IMR-90 (cell line): ENCODE results near the gene SYCP3. TPM values are rescaled to one million over a fixed set of nuclear protein-coding genes. Genes with fewer than 3 reads are reported as not detected.

Experiments
- ATAC-seq: fragments of 200-7000 bp; cut with Tn5 transposase; 2 replicates; pipeline ENCODE4 v1.9.1; 2020; ENCODE audit warnings: low read depth, mild to moderate bottlenecking, moderate library complexity
- BruUV-seq: library from RNA; stranded (reverse); fragments of 400-500 nt; replicated peaks from 2 replicates; lab custom pipeline; 2021; lab: Mats Ljungman, UMichigan
- CTCF ChIA-PET: fragments of 300-600 bp; formaldehyde crosslinking; extraction: SDS; loops from one replicate; lab custom pipeline; 2021; ENCODE audit warnings: antibody characterized with exemption; lab: Yijun Ruan, JAX
- POLR2A ChIA-PET: fragments of 300-600 bp; sonication (Branson Sonifier 250); formaldehyde crosslinking; loops from one replicate; lab custom pipeline; 2022; ENCODE audit warnings: antibody characterized with exemption; ENCODE audit not compliant: unreplicated experiment; lab: Charles Lee
- DNase-seq: peaks from one replicate; pipeline ENCODE4 v3.0.0; 2013
- H2AFZ ChIP-seq: replicated peaks from 2 replicates; pipeline ENCODE3; 2013; ENCODE audit warnings: low read length, mild to moderate bottlenecking; ENCODE audit not compliant: poor library complexity
- H2AK5ac ChIP-seq: 2 replicates; pipeline ENCODE4 v1.6.1; 2013; ENCODE audit warnings: low read depth, low read length, inconsistent platforms
- H2AK9ac ChIP-seq: replicated peaks from 2 replicates; pipeline ENCODE3; 2013; ENCODE audit warnings: mild to moderate bottlenecking, low read depth, low read length, moderate library complexity; ENCODE audit not compliant: poor library complexity
- H2BK120ac ChIP-seq: 2 replicates; pipeline ENCODE4 v1.6.1; 2013; ENCODE audit warnings: low read depth, low read length, inconsistent platforms
- H2BK15ac ChIP-seq: 3 replicates; pipeline ENCODE4 v1.6.1; 2013; ENCODE audit warnings: low read depth, low read length, inconsistent platforms
- H2BK20ac ChIP-seq: 2 replicates; pipeline ENCODE4 v1.6.1; 2013; ENCODE audit warnings: low read depth, mild to moderate bottlenecking, inconsistent platforms, low read length, moderate library complexity
- H2BK5ac ChIP-seq: 2 replicates; pipeline ENCODE4 v1.6.1; 2013; ENCODE audit warnings: mild to moderate bottlenecking, low read depth, low read length, inconsistent platforms; ENCODE audit not compliant: poor library complexity, severe bottlenecking
- H3K14ac ChIP-seq: replicated peaks from 2 replicates; pipeline ENCODE4 v1.6.1; 2013; ENCODE audit warnings: low read depth, low read length, inconsistent platforms
- H3K18ac ChIP-seq: 2 replicates; pipeline ENCODE4 v1.6.1; 2013; ENCODE audit warnings: low read depth, low read length, control low read depth
- H3K23ac ChIP-seq: 2 replicates; pipeline ENCODE4 v1.6.1; 2013; ENCODE audit warnings: low read depth, low read length, inconsistent platforms
- H3K27ac ChIP-seq: 2 replicates; pipeline ENCODE4 v1.5.1; 2013; ENCODE audit warnings: mild to moderate bottlenecking, control low read depth, low read length; ENCODE audit not compliant: insufficient read depth
- H3K27me3 ChIP-seq: 2 replicates; pipeline ENCODE4 v1.6.1; 2013; ENCODE audit warnings: low read length; ENCODE audit not compliant: control insufficient read depth, insufficient read depth
- H3K36me3 ChIP-seq: 2 replicates; pipeline ENCODE4 v1.6.1; 2013; ENCODE audit warnings: low read length, mixed read lengths; ENCODE audit not compliant: control insufficient read depth, insufficient read depth
- H3K4ac ChIP-seq: 2 replicates; pipeline ENCODE4 v1.6.1; 2013; ENCODE audit warnings: low read depth, low read length, inconsistent platforms
- H3K4me1 ChIP-seq: 2 replicates; pipeline ENCODE4 v1.6.1; 2013; ENCODE audit warnings: low read length, mixed read lengths; ENCODE audit not compliant: control insufficient read depth, insufficient read depth
- H3K4me2 ChIP-seq: 2 replicates; pipeline ENCODE4 v1.6.1; 2013; ENCODE audit warnings: low read depth, mild to moderate bottlenecking, control low read depth, low read length, moderate library complexity
- H3K4me3 ChIP-seq: 2 replicates; pipeline ENCODE4 v1.5.1; 2013; ENCODE audit warnings: low read depth, mild to moderate bottlenecking, control low read depth, low read length, moderate library complexity; ENCODE audit not compliant: insufficient read depth
- H3K56ac ChIP-seq: 2 replicates; pipeline ENCODE4 v1.6.1; 2013; ENCODE audit warnings: low read length, inconsistent platforms; ENCODE audit not compliant: insufficient read depth; ENCODE audit errors: extremely low read depth
- H3K79me1 ChIP-seq, 2 experiments: 2 replicates each; pipeline ENCODE4 v1.6.1; 2013; ENCODE audit warnings: low read length in 2 of 2, inconsistent platforms in 1 of 2, low read depth in 1 of 2
- H3K9ac ChIP-seq: 2 replicates; pipeline ENCODE4 v1.6.1; 2013; ENCODE audit warnings: low read depth, low read length, control low read depth
- H3K9me1 ChIP-seq: 2 replicates; pipeline ENCODE4 v1.6.1; 2013; ENCODE audit warnings: low read length, inconsistent platforms; ENCODE audit not compliant: insufficient read depth
- H3K9me3 ChIP-seq: 2 replicates; pipeline ENCODE4 v1.6.1; 2013; ENCODE audit warnings: low read length; ENCODE audit not compliant: control insufficient read depth, insufficient read depth
- H4K20me1 ChIP-seq: 2 replicates; pipeline ENCODE4 v1.6.1; 2013; ENCODE audit warnings: low read length, inconsistent platforms; ENCODE audit not compliant: insufficient read depth
- H4K5ac ChIP-seq: 2 replicates; pipeline ENCODE4 v1.6.1; 2013; ENCODE audit warnings: mild to moderate bottlenecking, low read depth, low read length, control low read depth
- H4K8ac ChIP-seq, 2 experiments: 2 replicates each; pipeline ENCODE4 v1.6.1; 2013; ENCODE audit warnings: low read depth in 2 of 2, low read length in 2 of 2, control low read depth in 1 of 2, inconsistent platforms in 1 of 2
- H4K91ac ChIP-seq: 2 replicates; pipeline ENCODE4 v1.6.1; 2013; ENCODE audit warnings: low read depth, low read length, inconsistent platforms; ENCODE audit not compliant: insufficient read depth
- BHLHE40 ChIP-seq: fragments of 150-350 bp; IDR thresholded peaks from 2 replicates; pipeline ENCODE4 v1.6.1; 2016; ENCODE audit warnings: mild to moderate bottlenecking, low read depth, low read length
- CEBPB ChIP-seq: IDR thresholded peaks from 2 replicates; pipeline ENCODE4 v1.6.1; 2012; ENCODE audit warnings: low read depth, low read length, improper control_type of control experiment
- CHD1 ChIP-seq: IDR thresholded peaks from 2 replicates; pipeline ENCODE4 v1.6.1; 2012; ENCODE audit warnings: low read depth, low read length, improper control_type of control experiment
- FOS ChIP-seq: fragments of 150-350 bp; IDR thresholded peaks from 2 replicates; pipeline ENCODE4 v1.6.1; 2016; ENCODE audit warnings: low read depth, low read length
- MAFK ChIP-seq: IDR thresholded peaks from 2 replicates; pipeline ENCODE4 v1.6.1; 2012; ENCODE audit warnings: low read depth, low read length, improper control_type of control experiment
- MAZ ChIP-seq: IDR thresholded peaks from 2 replicates; pipeline ENCODE4 v1.6.1; 2012; ENCODE audit warnings: low read depth, mild to moderate bottlenecking, low read length, improper control_type of control experiment, moderate library complexity, borderline replicate concordance
- MXI1 ChIP-seq: IDR thresholded peaks from 2 replicates; pipeline ENCODE4 v1.6.1; 2012; ENCODE audit warnings: low read depth, mild to moderate bottlenecking, low read length, moderate library complexity, borderline replicate concordance
- NFE2L2 ChIP-seq: fragments of 150-350 bp; IDR thresholded peaks from 2 replicates; pipeline ENCODE4 v1.6.1; 2016; ENCODE audit warnings: low read depth, mild to moderate bottlenecking, low read length
- POLR2A ChIP-seq: IDR thresholded peaks from 2 replicates; pipeline ENCODE4 v1.6.1; 2012; ENCODE audit warnings: mild to moderate bottlenecking, low read depth, low read length
- RAD21 ChIP-seq: IDR thresholded peaks from 2 replicates; pipeline ENCODE4 v1.6.1; 2012; ENCODE audit warnings: low read length, improper control_type of control experiment
- RCOR1 ChIP-seq: IDR thresholded peaks from 2 replicates; pipeline ENCODE4 v1.6.1; 2012; ENCODE audit warnings: mild to moderate bottlenecking, low read length, improper control_type of control experiment; ENCODE audit not compliant: insufficient replicate concordance
- RFX5 ChIP-seq: IDR thresholded peaks from 2 replicates; pipeline ENCODE4 v1.8.0; 2012; ENCODE audit warnings: low read depth, mild to moderate bottlenecking, low read length, moderate library complexity
- SMC3 ChIP-seq: fragments of 150-350 bp; IDR thresholded peaks from 2 replicates; pipeline ENCODE4 v1.6.1; 2016; ENCODE audit warnings: low read depth, mild to moderate bottlenecking, antibody characterized with exemption, low read length, moderate library complexity
- WGBS, 2 experiments: methylation state at CpG; one replicate each; pipeline versions ENCODE4 v1.1.5 to v1.1.7; 2013; ENCODE audit warnings: missing lambda C conversion rate in 2 of 2; ENCODE audit not compliant: insufficient read length in 1 of 2; ENCODE audit errors: extremely low coverage in 2 of 2; 5-methylcytosine and 5-hydroxymethylcytosine counted together
- dilution Hi-C: fragments of 300-500 bp; cut with HindIII; formaldehyde crosslinking; loops from one replicate; pipeline ENCODE4 v1.14.3; 2018; ENCODE audit warnings: low sequenced_read_pairs; ENCODE audit not compliant: unreplicated experiment
- in situ Hi-C: fragments of 300-500 bp; cut with MboI; formaldehyde crosslinking; loops from 3 replicates; pipeline ENCODE4 v1.14.3; 2019; ENCODE audit warnings: low sequenced_read_pairs, inconsistent platforms, mixed read lengths
- intact Hi-C: fragments of 100-400 bp; cut with micrococcal nuclease; formaldehyde crosslinking; loops from 2 replicates; pipeline ENCODE4 v1.10.0; 2022
- polyA plus RNA-seq, 3 experiments: library from polyadenylated mRNA; depleted of rRNA; stranded (reverse); fragments of >200 nt; gene quantifications; 2 replicates each; pipeline ENCODE4 v1.2.3, GENCODE V29; 2012; ENCODE audit warnings: low replicate concordance in 1 of 3
- total RNA-seq: library from RNA; depleted of rRNA; stranded (reverse); fragments of >200 nt; gene quantifications from 2 replicates; pipeline ENCODE4 v1.2.3, GENCODE V29; 2012
- TF ChIP-seq, protein P1 (sequence below): fragments of 150-350 bp; IDR thresholded peaks from 2 replicates; pipeline ENCODE4 v1.6.1; 2016; ENCODE audit warnings: low read depth, mild to moderate bottlenecking, low read length, moderate library complexity, borderline replicate concordance
- TF ChIP-seq, protein P2 (sequence below): conservative IDR thresholded peaks from 2 replicates; pipeline ENCODE4 v1.5.1; 2012; ENCODE audit warnings: mild to moderate bottlenecking, low read depth, low read length, improper control_type of control experiment
- TF ChIP-seq, protein P3 (sequence below): fragments of 150-350 bp; IDR thresholded peaks from 2 replicates; pipeline ENCODE4 v1.6.1; 2017; ENCODE audit warnings: mild to moderate bottlenecking, antibody characterized with exemption, low read length, low read depth

Gene SYCP3
- total and polyA plus RNA-seq, 2 of the 4 experiments (the other 2 are of a cell fraction) = 0.07 TPM; not detected in 1

DNA sequence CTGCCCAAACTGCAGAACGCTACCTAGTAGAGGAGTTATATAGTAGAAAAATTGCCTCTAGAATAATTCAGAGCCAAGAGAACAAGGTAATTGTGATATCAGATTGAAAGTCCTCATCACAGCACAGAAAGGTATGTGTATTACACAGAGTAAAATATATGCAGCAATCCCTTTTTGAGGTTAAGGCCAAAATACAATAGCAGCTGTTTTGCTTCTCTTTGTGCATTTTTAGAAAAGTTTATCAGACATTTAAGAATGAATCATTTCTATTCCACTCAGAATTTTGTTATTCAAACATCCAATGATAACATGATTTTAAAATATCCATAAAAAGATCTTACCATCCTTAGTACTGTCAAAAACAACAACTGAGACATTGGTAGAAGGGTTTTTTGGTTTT is 46.4 kb upstream of the SYCP3 start:
- BruUV-seq = no TSS peak
- CTCF ChIA-PET = interaction anchor here (1.0 to 2.3 kb wide), 2 partner anchors 44 to 45 kb away, joined by 6 read pairs; partner anchors contain the start of gene GNPTAB
- no peaks in the 10 kb centered on the region for H3K27me3 ChIP-seq
- no peaks in the 10 kb centered on the region; a peak in 2 of 4 replicates for H3K79me1 ChIP-seq
- H3K27ac ChIP-seq = no peak overlapping the region; the same call in 1 of the 2 replicates
- in situ Hi-C loops (no loop called here), dilution Hi-C loops (no loop called here), intact Hi-C loops (no loop called here)
- no peak overlapping the region for H2AK5ac ChIP-seq
- no peak overlapping the region for H3K4me2 ChIP-seq
- H3K18ac ChIP-seq = no peak overlapping the region
- H2BK20ac ChIP-seq = no peak overlapping the region
- H2AK9ac ChIP-seq = no peak overlapping the region
- H3K4me3 ChIP-seq = no peak overlapping the region
- no peak overlapping the region for H4K91ac ChIP-seq
- H3K56ac ChIP-seq = no peak overlapping the region
- no peak for DNase-seq
- no peaks in the 10 kb centered on the region for H3K9me3 ChIP-seq
- POLR2A ChIA-PET = interaction anchor here (0.7 kb wide), 1 partner anchor 58 kb away, joined by 3 read pairs; no protein-coding TSS in a partner anchor
- no peak overlapping the region for H3K14ac ChIP-seq
- H3K9ac ChIP-seq = no peak overlapping the region
- no peak overlapping the region for H2BK15ac ChIP-seq
- H3K4me1 ChIP-seq = peaks cover 7% of the 10 kb centered on the region
- no peak overlapping the region for H4K5ac ChIP-seq
- H3K9me1 ChIP-seq = peaks cover 9% of the 10 kb centered on the region
- no peak overlapping the region for H2BK5ac ChIP-seq
- no peaks in the 10 kb centered on the region for H4K20me1 ChIP-seq
- TF ChIP-seq MXI1 = no peak
- no peak for TF ChIP-seq CEBPB
- TF ChIP-seq, protein P1, sequence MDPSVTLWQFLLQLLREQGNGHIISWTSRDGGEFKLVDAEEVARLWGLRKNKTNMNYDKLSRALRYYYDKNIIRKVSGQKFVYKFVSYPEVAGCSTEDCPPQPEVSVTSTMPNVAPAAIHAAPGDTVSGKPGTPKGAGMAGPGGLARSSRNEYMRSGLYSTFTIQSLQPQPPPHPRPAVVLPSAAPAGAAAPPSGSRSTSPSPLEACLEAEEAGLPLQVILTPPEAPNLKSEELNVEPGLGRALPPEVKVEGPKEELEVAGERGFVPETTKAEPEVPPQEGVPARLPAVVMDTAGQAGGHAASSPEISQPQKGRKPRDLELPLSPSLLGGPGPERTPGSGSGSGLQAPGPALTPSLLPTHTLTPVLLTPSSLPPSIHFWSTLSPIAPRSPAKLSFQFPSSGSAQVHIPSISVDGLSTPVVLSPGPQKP = no peak
- no peak for TF ChIP-seq MAZ
- no peak for TF ChIP-seq RCOR1
- TF ChIP-seq BHLHE40 = no peak
- TF ChIP-seq RAD21 = no peak
- TF ChIP-seq, protein P2, sequence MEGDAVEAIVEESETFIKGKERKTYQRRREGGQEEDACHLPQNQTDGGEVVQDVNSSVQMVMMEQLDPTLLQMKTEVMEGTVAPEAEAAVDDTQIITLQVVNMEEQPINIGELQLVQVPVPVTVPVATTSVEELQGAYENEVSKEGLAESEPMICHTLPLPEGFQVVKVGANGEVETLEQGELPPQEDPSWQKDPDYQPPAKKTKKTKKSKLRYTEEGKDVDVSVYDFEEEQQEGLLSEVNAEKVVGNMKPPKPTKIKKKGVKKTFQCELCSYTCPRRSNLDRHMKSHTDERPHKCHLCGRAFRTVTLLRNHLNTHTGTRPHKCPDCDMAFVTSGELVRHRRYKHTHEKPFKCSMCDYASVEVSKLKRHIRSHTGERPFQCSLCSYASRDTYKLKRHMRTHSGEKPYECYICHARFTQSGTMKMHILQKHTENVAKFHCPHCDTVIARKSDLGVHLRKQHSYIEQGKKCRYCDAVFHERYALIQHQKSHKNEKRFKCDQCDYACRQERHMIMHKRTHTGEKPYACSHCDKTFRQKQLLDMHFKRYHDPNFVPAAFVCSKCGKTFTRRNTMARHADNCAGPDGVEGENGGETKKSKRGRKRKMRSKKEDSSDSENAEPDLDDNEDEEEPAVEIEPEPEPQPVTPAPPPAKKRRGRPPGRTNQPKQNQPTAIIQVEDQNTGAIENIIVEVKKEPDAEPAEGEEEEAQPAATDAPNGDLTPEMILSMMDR = no peak
- no peak for TF ChIP-seq POLR2A
- TF ChIP-seq SMC3 = no peak
- no peak for TF ChIP-seq NFE2L2
- no peak for TF ChIP-seq FOS
- TF ChIP-seq, protein P3, sequence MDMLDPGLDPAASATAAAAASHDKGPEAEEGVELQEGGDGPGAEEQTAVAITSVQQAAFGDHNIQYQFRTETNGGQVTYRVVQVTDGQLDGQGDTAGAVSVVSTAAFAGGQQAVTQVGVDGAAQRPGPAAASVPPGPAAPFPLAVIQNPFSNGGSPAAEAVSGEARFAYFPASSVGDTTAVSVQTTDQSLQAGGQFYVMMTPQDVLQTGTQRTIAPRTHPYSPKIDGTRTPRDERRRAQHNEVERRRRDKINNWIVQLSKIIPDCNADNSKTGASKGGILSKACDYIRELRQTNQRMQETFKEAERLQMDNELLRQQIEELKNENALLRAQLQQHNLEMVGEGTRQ = no peak
- no peak for TF ChIP-seq RFX5
- TF ChIP-seq CHD1 = no peak
- TF ChIP-seq MAFK = no peak
- H3K23ac ChIP-seq = no peak overlapping the region
- ATAC-seq = no peak
- no peak overlapping the region for H3K4ac ChIP-seq
- no CpG with 5 or more reads among the region's 1 CpG for WGBS, 2 experiments
- H2AFZ ChIP-seq = no peak overlapping the region
- no peak overlapping the region for H4K8ac ChIP-seq
- H3K36me3 ChIP-seq = peaks cover 5% of the 10 kb centered on the region; the same call in 1 of the 2 replicates
- H2BK120ac ChIP-seq = no peak overlapping the region
